Pancreas (tissue), 10 donors: ENCODE data around the gene DHDH. TPM values are rescaled to one million over a fixed set of nuclear protein-coding genes. Genes with fewer than 3 reads are reported as not detected.
A peak's percentile ranks its signal among the peaks of the same experiment; 100 is the strongest.
"Not testable (repeated sequence)": the region's sequence is repeated elsewhere in the genome, so short reads cannot be mapped to it uniquely, and the experiment has no call there.

Experiments
- ATAC-seq, 4 donors: fragments of 200-7000 bp; cut with Tn5 transposase; one replicate each; pipeline versions ENCODE4 v1.8.0 to v1.9.1; 2020; ENCODE audit warnings: mild to moderate bottlenecking in 4 of 4, moderate library complexity in 4 of 4
- DNase-seq, 6 donors: peaks; one replicate each; pipeline ENCODE4 v3.0.0-alpha.2; 2020
- FAIRE-seq: peaks from 2 replicates; lab custom pipeline; 2012; peaks lifted over from hg19 to GRCh38; lab: Jason Lieb, UNC
- H3K27ac ChIP-seq, 4 donors: fragments of 200-600 bp; sonication (generic); 1 replicate in 3 of 4; 2 replicates in 1 of 4; pipeline versions ENCODE4 v1.5.0 to v1.8.0; 2020
- H3K27me3 ChIP-seq, 4 donors: fragments of 200-600 bp; one replicate each; pipeline ENCODE4 v1.8.0; 2021
- H3K36me3 ChIP-seq, 3 donors: fragments of 200-600 bp; sonication (generic) in 1 of 3; one replicate each; pipeline versions ENCODE4 v1.5.0 to v1.8.0; 2020 to 2021
- H3K4me1 ChIP-seq, 3 donors: fragments of 200-600 bp; one replicate each; pipeline ENCODE4 v1.8.0; 2021
- H3K4me3 ChIP-seq, 4 donors: fragments of 200-600 bp; sonication (generic) in 2 of 4; one replicate each; pipeline versions ENCODE4 v1.5.0 to v1.8.0; 2020 to 2021
- H3K9me3 ChIP-seq, 4 donors: fragments of 200-600 bp; one replicate each; pipeline ENCODE4 v1.8.0; 2021
- WGBS, 2 donors: extraction: QIAGEN DNeasy Blood & Tissue Kit; methylation state at CpG; one replicate each; pipeline ENCODE4 v1.1.7; 2013; 5-methylcytosine and 5-hydroxymethylcytosine counted together
- intact Hi-C, 3 donors: fragments of 100-400 bp; cut with DNase I; formaldehyde crosslinking; loops; one replicate each; pipeline versions ENCODE4 v1.11.1 to v1.14.2; 2022
- polyA plus RNA-seq, 2 donors: library from polyadenylated mRNA; stranded (reverse); fragments of 200-250 nt; gene quantifications; one replicate each; pipeline ENCODE4 v1.2.3, GENCODE V29; 2013
- total RNA-seq, 6 donors: library from RNA; stranded (reverse); fragmentation: NEBNext Ultra II Directional in 4 of 6; extraction: Animal tissue kit (Norgen Biotek cat#: 25700) in 4 of 6; gene quantifications; one replicate each; pipeline versions ENCODE4 v1.2.1 to v1.2.4, GENCODE V29; 2021 to 2023
- TF ChIP-seq, protein P1 (sequence below), 4 donors: fragments of 200-600 bp; sonication (generic) in 3 of 4; IDR thresholded peaks; one replicate each; pipeline versions ENCODE4 v1.5.0 to v1.8.0; 2021; ENCODE audit warnings: antibody characterized with exemption in 4 of 4
- donor health status: healthy with polysubstance abuse.
- donor health status: DM: no; HTN: no; CAD: no; lungs with moderate emphysema.
- donor health status: DM: no; HTN: no; CAD: no.
- donor health status: control.
- donor health status: control.
- donor health status: Bipolar disorder and iron deficiency.
- donor health status: DM: yes; HTN: yes; CAD: no.
- donor health status: DM: no; HTN: no; CAD: no.
- donor health status: DM: no; HTN: no; CAD: no.
- donor health status: DM: yes; HTN: yes; CAD: no.

The DHDH gene
- total and polyA plus RNA-seq, 8 donors: 0.28 to 1.0 (median 0.30) TPM; not detected in 5

GRCh38 chr19:48895226-48895625 is 38.3 kb upstream of the DHDH start:
- 61 to 66% methylated on average over 21 of the region's 21 CpGs for WGBS, 2 donors
- no peaks in the 10 kb centered on the region for H3K4me1 ChIP-seq
- intact Hi-C loops: no loop called here
- no peaks in the 10 kb centered on the region for H3K9me3 ChIP-seq
- H3K36me3 ChIP-seq: no peaks in the 10 kb centered on the region
- ATAC-seq: no peak
- no peak for FAIRE-seq
- no peak overlapping the region for H3K27ac ChIP-seq
- no peak overlapping the region for H3K4me3 ChIP-seq
- TF ChIP-seq, protein P1, sequence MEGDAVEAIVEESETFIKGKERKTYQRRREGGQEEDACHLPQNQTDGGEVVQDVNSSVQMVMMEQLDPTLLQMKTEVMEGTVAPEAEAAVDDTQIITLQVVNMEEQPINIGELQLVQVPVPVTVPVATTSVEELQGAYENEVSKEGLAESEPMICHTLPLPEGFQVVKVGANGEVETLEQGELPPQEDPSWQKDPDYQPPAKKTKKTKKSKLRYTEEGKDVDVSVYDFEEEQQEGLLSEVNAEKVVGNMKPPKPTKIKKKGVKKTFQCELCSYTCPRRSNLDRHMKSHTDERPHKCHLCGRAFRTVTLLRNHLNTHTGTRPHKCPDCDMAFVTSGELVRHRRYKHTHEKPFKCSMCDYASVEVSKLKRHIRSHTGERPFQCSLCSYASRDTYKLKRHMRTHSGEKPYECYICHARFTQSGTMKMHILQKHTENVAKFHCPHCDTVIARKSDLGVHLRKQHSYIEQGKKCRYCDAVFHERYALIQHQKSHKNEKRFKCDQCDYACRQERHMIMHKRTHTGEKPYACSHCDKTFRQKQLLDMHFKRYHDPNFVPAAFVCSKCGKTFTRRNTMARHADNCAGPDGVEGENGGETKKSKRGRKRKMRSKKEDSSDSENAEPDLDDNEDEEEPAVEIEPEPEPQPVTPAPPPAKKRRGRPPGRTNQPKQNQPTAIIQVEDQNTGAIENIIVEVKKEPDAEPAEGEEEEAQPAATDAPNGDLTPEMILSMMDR (IDR thresholded peaks at IDR 0.05): no peak
- no peak for DNase-seq
- no peaks in the 10 kb centered on the region for H3K27me3 ChIP-seq

- WGBS, 2 donors: 46 to 48% methylated on average over 21 to 25 of the region's 25 CpGs
- ATAC-seq (peak in 2 of 4 donors; percentile 17 to 53), FAIRE-seq (no peak), DNase-seq (peak; percentile 55 to 84 (median 63))
- H3K27me3 ChIP-seq: no peaks in the 10 kb centered on the region
- H3K4me3 ChIP-seq: peak overlapping the region in 2 of 4 donors; percentile 14 to 23
- no peak overlapping the region for H3K27ac ChIP-seq
- no peaks in the 10 kb centered on the region for H3K36me3 ChIP-seq
- TF ChIP-seq, protein P1 (IDR thresholded peaks at IDR 0.05): no peak
- peaks cover 0 to 4% (median 3%) of the 10 kb centered on the region in 3 donors for H3K4me1 ChIP-seq
- H3K9me3 ChIP-seq: no peaks in the 10 kb centered on the region
- intact Hi-C loops: no loop called here
These were observed 37.2 kb upstream of the DHDH start for GRCh38 chr19:48896191-48896720.

- H3K27ac ChIP-seq: no peak overlapping the region
- no peak overlapping the region for H3K4me3 ChIP-seq
- H3K27me3 ChIP-seq: no peaks in the 10 kb centered on the region
- TF ChIP-seq, protein P1 (IDR thresholded peaks at IDR 0.05): no peak
- H3K9me3 ChIP-seq: no peaks in the 10 kb centered on the region
- no peak for FAIRE-seq
- H3K36me3 ChIP-seq: no peaks in the 10 kb centered on the region
- 75 to 90% methylated on average over 5 of the region's 5 CpGs for WGBS, 2 donors
- ATAC-seq: no peak
- intact Hi-C loops: no loop called here
- H3K4me1 ChIP-seq: peaks cover 0 to 10% (median 9%) of the 10 kb centered on the region in 3 donors
- DNase-seq: no peak
These were observed 36.3 kb upstream of the DHDH start for GRCh38 chr19:48897181-48897580.

GRCh38 chr19:48899386-48899749 is 34.1 kb upstream of the DHDH start:
- H3K9me3 ChIP-seq, ATAC-seq, H3K4me1 ChIP-seq, H3K36me3 ChIP-seq, FAIRE-seq, intact Hi-C loops, H3K27me3 ChIP-seq, DNase-seq: not testable (repeated sequence)
- 83 to 85% methylated on average over 11 of the region's 11 CpGs for WGBS, 2 donors
- Histone ChIP-seq H3K4me3 (peak overlapping the region in 3 of 4 donors; percentile 47 to 84 (median 60)), H3K27ac (peak overlapping the region; percentile 9 to 89 (median 74))

- H3K36me3 ChIP-seq: peaks cover 0 to 3% (median 0%) of the 10 kb centered on the region in 3 donors
- peak within 1 kb of the TSS; percentile 47 to 92 (median 72) for H3K4me3 ChIP-seq
- WGBS, 2 donors: 7% methylated on average over 34 of the region's 34 CpGs
- intact Hi-C loops: no loop called here
- FAIRE-seq: peak; percentile 95
- DNase-seq: peak; percentile 98 to 99 (median 99)
- H3K4me1 ChIP-seq: peaks cover 0 to 10% (median 9%) of the 10 kb centered on the region in 3 donors
- no peaks in the 10 kb centered on the region for H3K9me3 ChIP-seq
- H3K27me3 ChIP-seq: no peaks in the 10 kb centered on the region
- TF ChIP-seq, protein P1 (IDR thresholded peaks at IDR 0.05): peak in 2 of 4 donors; percentile 9 to 16
- peak within 1 kb of the TSS; percentile 36 to 89 (median 74) for H3K27ac ChIP-seq
- ATAC-seq: peak; percentile 97 to 99 (median 98)
These were observed 33.6 kb upstream of the DHDH start, which contains the start of gene NUCB1 for GRCh38 chr19:48899781-48900476. NUCB1 (plus strand) TSS chr19:48900312; CDS start chr19:48900797, 485 bp downstream.
